ENCODE results near the gene MED7.

MED7 gene

GRCh38 chr5:157100140-157100679, 42.5 kb downstream of the MED7 start:
- peak; percentile 92 for DNase-seq

- no peak for DNase-seq
These were observed 54.2 kb downstream of the MED7 start for GRCh38 chr5:157088342-157088990.
